Right atrium auricular region (tissue), 2 donors: ENCODE measurements around the gene CNTNAP5. TPM values are rescaled to one million over a fixed set of nuclear protein-coding genes. Genes with fewer than 3 reads are reported as not detected.

Experiments
- DNase-seq: peaks from one replicate; pipeline ENCODE4 v3.0.0-alpha.2; 2019; ENCODE audit warnings: low spot score
- H3K27ac ChIP-seq, 2 donors: fragments of 200-600 bp; sonication (generic); 1 replicate in 1 of 2; 2 replicates in 1 of 2; pipeline ENCODE4 v1.5.1; 2016 to 2019
- H3K27me3 ChIP-seq, 2 donors: fragments of 200-600 bp; sonication (generic); one replicate each; pipeline versions ENCODE4 v1.5.1 to v1.6.0; 2017 to 2019
- H3K36me3 ChIP-seq: fragments of 200-600 bp; sonication (generic); one replicate; pipeline ENCODE4 v1.5.1; 2016
- H3K4me1 ChIP-seq, 2 donors: fragments of 200-600 bp; sonication (generic); one replicate each; pipeline versions ENCODE4 v1.5.1 to v1.6.0; 2017 to 2019
- H3K4me3 ChIP-seq, 2 donors: fragments of 200-600 bp; sonication (generic); 1 replicate in 1 of 2; 2 replicates in 1 of 2; pipeline ENCODE4 v1.5.1; 2017 to 2019; ENCODE audit warnings: mild to moderate bottlenecking in 1 of 2, moderate library complexity in 1 of 2
- H3K9me3 ChIP-seq, 2 donors: fragments of 200-600 bp; sonication (generic); one replicate each; pipeline ENCODE4 v1.5.1; 2019
- total RNA-seq, 2 donors: library from RNA; depleted of rRNA; stranded (reverse); fragments of >200 nt; gene quantifications; one replicate each; pipeline ENCODE4 v1.1.0, GENCODE V29; 2016
- TF ChIP-seq, protein P1 (sequence below), 2 donors: fragments of 200-600 bp; sonication (generic); IDR thresholded peaks; one replicate each; pipeline ENCODE4 v1.5.1; 2019; ENCODE audit warnings: antibody characterized with exemption in 2 of 2

CNTNAP5 gene
- total RNA-seq, 2 donors from 2014 or later, result not detected

DNA sequence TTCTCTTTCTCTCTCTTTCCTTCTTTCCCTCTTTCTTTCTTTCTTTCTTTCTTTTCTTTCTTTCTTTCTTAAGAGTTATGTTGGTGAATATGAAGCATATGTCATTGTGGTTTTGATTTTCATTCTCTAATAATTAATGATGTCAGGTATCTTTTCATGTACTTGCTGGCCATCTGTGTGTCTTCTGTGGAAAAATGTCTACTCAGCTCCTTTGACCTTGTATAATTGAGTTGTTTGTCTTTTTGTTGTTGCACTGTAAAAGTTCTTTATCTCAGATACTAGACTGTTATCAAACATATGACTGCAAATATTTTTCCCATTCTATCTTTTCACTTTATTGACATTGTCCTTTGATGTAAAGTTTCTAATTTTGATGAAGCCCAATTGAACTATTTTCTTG is 645.1 kb downstream of the CNTNAP5 start:
- no peaks in the 10 kb centered on the region for H3K36me3 ChIP-seq

DNA sequence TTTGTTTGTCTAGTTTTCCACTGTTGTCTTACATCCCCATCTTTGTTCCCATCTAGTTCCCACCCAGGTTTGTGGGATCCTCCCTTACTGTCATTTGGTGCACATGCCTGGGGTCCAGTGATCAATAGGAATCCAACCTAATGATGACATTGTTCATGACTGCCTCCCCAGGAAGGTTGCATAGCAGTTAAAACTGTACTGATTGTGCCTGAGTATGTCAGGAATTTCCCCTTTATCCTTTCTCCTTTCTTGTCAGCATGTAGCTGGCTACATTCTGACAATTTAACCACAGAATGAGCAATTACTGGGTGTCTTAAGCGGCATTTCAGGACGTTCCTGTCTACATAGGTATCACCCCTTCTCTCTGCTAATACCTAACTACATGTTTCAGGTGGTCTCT is 653.0 kb downstream of the CNTNAP5 start:
- TF ChIP-seq, protein P1, sequence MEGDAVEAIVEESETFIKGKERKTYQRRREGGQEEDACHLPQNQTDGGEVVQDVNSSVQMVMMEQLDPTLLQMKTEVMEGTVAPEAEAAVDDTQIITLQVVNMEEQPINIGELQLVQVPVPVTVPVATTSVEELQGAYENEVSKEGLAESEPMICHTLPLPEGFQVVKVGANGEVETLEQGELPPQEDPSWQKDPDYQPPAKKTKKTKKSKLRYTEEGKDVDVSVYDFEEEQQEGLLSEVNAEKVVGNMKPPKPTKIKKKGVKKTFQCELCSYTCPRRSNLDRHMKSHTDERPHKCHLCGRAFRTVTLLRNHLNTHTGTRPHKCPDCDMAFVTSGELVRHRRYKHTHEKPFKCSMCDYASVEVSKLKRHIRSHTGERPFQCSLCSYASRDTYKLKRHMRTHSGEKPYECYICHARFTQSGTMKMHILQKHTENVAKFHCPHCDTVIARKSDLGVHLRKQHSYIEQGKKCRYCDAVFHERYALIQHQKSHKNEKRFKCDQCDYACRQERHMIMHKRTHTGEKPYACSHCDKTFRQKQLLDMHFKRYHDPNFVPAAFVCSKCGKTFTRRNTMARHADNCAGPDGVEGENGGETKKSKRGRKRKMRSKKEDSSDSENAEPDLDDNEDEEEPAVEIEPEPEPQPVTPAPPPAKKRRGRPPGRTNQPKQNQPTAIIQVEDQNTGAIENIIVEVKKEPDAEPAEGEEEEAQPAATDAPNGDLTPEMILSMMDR (IDR thresholded peaks at IDR 0.05), result no peak

More for the DNA sequence above, 645.1 kb downstream of the CNTNAP5 start:
- H3K27ac ChIP-seq, result no peak overlapping the region
- TF ChIP-seq, protein P1 (IDR thresholded peaks at IDR 0.05), result no peak
- no peaks in the 10 kb centered on the region for H3K4me1 ChIP-seq
- H3K9me3 ChIP-seq, result peaks cover 0 to 7% of the 10 kb centered on the region in 2 donors
- H3K27me3 ChIP-seq, result no peaks in the 10 kb centered on the region
- H3K4me3 ChIP-seq, result no peak overlapping the region
- DNase-seq, result no peak

DNA sequence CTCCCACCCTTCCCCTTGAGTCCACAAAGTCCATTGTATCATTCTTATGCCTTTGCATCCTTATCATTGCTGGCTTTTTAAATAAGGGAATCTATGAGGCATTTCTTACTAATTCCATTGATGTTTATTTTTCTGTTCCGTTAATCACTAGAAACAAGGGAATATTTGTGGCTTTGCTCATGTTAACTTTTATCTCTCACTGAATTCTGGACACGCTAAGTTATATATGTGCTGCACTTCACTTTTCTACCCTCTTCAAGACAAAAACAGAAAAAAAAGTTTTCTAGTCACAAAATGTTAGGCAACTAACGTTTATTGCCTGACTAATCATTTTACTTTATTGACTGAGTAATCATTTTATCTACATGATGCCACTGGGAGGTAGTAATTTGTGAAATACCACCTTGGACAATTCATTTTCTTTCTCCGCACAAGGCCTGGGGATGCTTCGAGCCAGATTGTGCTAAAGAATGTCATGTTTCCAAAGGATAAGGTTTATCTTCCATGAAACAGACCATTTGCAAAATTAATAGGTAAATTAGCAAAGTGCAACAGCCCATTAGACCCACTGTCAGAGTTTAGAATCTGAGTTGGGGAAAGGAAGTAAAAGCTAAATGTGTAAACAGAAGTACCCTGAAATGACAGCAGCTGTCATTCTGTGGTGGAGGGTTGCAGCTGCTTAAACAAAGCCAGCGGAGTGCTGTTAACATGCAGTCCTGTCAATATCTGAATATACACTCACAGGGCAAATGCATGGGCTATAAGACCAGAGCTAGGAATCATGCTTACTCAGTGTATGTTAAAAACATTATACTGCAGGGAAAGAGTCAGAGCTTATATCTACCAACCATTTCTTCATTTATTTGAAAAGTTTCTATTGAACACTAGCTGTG is 658.7 kb downstream of the CNTNAP5 start:
- Histone ChIP-seq H3K9me3 (no peaks in the 10 kb centered on the region), H3K27ac (no peak overlapping the region), H3K36me3 (no peaks in the 10 kb centered on the region), H3K27me3 (no peaks in the 10 kb centered on the region), H3K4me1 (no peaks in the 10 kb centered on the region), H3K4me3 (no peak overlapping the region)
- no peak for DNase-seq
- TF ChIP-seq, protein P1 (IDR thresholded peaks at IDR 0.05), result no peak

More for the DNA sequence above, 653.0 kb downstream of the CNTNAP5 start:
- Histone ChIP-seq H3K27me3 (no peaks in the 10 kb centered on the region), H3K27ac (no peak overlapping the region), H3K9me3 (peaks cover 0 to 9% of the 10 kb centered on the region in 2 donors), H3K36me3 (no peaks in the 10 kb centered on the region), H3K4me1 (no peaks in the 10 kb centered on the region), H3K4me3 (no peak overlapping the region)
- no peak for DNase-seq

DNA sequence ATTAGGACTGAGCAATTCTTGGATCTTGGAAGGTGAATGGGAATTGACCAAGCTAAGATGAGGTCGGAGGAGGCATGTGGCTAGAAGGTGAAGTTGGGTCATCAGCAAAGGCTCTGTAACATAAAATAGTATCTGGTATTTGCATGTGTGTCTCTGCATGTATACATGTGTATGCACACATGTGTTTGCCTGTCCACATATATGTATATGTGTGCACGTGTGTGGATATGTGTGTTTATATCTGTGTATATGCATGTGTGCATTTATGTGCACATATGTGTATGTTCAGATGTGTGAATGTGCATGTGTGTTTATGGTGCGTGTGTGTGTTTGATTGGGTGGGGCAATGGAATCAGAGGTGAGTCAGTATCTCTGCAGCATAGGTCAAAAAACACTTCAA is 664.3 kb downstream of the CNTNAP5 start:
- H3K36me3 ChIP-seq, result no peaks in the 10 kb centered on the region
- no peak overlapping the region for H3K27ac ChIP-seq
- H3K9me3 ChIP-seq, result peaks cover 0 to 31% of the 10 kb centered on the region in 2 donors
- H3K27me3 ChIP-seq, result no peaks in the 10 kb centered on the region
- TF ChIP-seq, protein P1 (IDR thresholded peaks at IDR 0.05), result no peak
- no peaks in the 10 kb centered on the region for H3K4me1 ChIP-seq
- no peak for DNase-seq
- H3K4me3 ChIP-seq, result no peak overlapping the region

DNA sequence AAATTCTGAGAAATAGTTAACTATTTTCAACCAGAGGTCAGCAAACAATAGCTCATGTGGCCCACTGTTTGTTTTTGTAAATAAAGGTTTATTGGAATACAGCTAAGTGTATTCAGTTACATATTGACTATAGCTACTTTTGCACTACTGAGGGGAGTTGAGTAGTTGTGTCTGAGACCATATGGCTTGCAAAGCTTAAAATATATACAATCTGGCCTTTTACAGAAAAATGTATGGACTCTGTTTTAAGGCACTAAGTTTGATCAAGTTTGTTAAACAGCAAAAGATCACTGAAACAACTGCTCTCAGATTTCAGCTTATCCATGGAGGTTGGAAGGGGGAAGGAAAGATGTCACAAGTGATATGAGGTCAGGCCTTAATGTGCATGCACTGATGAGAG is 667.1 kb downstream of the CNTNAP5 start:
- no peaks in the 10 kb centered on the region for H3K36me3 ChIP-seq
- no peaks in the 10 kb centered on the region for H3K27me3 ChIP-seq
- DNase-seq, result no peak
- H3K4me1 ChIP-seq, result no peaks in the 10 kb centered on the region
- H3K27ac ChIP-seq, result no peak overlapping the region
- no peak overlapping the region for H3K4me3 ChIP-seq
- TF ChIP-seq, protein P1 (IDR thresholded peaks at IDR 0.05), result no peak
- H3K9me3 ChIP-seq, result peaks cover 0 to 31% of the 10 kb centered on the region in 2 donors
